Measurements from ENCODE around the gene MYO16.

DNA sequence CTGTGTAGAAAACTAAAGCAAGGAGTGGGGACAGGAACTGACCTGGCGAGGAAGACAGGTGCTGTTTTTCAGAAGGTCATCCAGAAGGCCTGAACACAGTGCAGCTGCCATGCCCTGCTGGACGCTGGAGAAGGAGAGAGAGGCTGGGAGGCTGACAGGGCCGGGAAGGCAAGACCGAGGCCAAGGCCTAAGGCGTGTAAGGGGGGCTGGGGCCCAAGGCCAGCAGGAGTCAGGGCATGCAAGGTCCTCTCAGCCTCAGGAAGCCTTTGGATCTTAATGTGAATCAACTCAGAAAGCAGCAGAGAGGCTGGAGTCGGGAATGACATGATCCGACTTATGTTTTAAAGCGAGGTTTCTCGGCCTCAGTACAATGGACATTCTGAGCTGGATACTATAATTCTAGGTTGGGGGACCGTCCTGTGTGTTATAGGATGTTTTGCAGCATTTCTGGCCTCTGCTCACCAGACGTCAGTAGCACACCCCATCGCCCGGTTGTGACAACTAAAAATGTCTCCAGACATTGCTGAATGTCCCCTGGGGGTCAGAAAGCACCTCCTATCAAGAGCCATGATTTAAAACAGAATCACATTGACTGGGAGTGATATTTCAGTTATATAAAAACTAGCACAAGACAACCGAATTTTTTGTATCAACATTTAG is 530.4 kb downstream of the MYO16 start:
- TF ChIP-seq, protein P1, sequence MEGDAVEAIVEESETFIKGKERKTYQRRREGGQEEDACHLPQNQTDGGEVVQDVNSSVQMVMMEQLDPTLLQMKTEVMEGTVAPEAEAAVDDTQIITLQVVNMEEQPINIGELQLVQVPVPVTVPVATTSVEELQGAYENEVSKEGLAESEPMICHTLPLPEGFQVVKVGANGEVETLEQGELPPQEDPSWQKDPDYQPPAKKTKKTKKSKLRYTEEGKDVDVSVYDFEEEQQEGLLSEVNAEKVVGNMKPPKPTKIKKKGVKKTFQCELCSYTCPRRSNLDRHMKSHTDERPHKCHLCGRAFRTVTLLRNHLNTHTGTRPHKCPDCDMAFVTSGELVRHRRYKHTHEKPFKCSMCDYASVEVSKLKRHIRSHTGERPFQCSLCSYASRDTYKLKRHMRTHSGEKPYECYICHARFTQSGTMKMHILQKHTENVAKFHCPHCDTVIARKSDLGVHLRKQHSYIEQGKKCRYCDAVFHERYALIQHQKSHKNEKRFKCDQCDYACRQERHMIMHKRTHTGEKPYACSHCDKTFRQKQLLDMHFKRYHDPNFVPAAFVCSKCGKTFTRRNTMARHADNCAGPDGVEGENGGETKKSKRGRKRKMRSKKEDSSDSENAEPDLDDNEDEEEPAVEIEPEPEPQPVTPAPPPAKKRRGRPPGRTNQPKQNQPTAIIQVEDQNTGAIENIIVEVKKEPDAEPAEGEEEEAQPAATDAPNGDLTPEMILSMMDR (conservative IDR thresholded peaks at IDR 0.05; ENCODE audit: low read depth, low read length) = no peak
- TF ChIP-seq EZH2 (IDR thresholded peaks at IDR 0.05; ENCODE audit: borderline replicate concordance, low read depth, low read length, poor library complexity, severe bottlenecking) = no peak
